RWPE1 (cell line): Measurements from ENCODE around the gene PTPRF.

Source experiments
- CTCF ChIA-PET: fragments of 350-600 bp; sonication (Branson Sonifier 250); formaldehyde crosslinking; extraction: SDS; loops from one replicate; lab custom pipeline; 2021; lab: Yijun Ruan, JAX
- POLR2A ChIA-PET: fragments of 400-600 bp; formaldehyde crosslinking; extraction: SDS; loops from one replicate; lab custom pipeline; 2020; ENCODE audit warnings: antibody characterized with exemption; ENCODE audit not compliant: low non-redundant PET; lab: Yijun Ruan, JAX
- DNase-seq: peaks from one replicate; pipeline ENCODE4 v3.0.0; 2012; ENCODE audit warnings: low spot score
- H3K27ac ChIP-seq: fragments of 450-650 bp; 2 replicates; pipeline ENCODE4 v1.5.1; 2017
- TF ChIP-seq, protein P1 (sequence below): fragments of 450-650 bp; conservative IDR thresholded peaks from 2 replicates; pipeline ENCODE4 v1.5.1; 2017; ENCODE audit warnings: low read depth, mild to moderate bottlenecking

Gene PTPRF

DNA sequence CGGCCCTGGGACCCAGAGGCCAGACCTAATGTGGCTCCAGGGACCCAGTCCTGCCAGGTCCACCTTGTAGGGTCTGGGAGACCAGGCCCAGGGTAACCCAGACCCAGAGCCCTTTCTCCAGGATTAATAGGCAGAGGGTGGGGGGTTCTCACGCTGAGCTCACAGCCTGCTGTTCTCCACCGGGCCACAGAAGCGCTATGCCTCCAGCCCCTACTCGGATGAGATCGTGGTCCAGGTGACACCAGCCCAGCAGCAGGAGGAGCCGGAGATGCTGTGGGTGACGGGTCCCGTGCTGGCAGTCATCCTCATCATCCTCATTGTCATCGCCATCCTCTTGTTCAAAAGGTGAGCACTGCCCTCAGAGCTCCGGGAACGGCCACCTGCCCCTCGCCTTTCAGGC is 75.9 kb downstream of the PTPRF start:
- peak overlapping the region; percentile 34 for H3K27ac ChIP-seq
- ChIA-PET CTCF (no interaction called here), POLR2A (no interaction called here)
- TF ChIP-seq, protein P1, sequence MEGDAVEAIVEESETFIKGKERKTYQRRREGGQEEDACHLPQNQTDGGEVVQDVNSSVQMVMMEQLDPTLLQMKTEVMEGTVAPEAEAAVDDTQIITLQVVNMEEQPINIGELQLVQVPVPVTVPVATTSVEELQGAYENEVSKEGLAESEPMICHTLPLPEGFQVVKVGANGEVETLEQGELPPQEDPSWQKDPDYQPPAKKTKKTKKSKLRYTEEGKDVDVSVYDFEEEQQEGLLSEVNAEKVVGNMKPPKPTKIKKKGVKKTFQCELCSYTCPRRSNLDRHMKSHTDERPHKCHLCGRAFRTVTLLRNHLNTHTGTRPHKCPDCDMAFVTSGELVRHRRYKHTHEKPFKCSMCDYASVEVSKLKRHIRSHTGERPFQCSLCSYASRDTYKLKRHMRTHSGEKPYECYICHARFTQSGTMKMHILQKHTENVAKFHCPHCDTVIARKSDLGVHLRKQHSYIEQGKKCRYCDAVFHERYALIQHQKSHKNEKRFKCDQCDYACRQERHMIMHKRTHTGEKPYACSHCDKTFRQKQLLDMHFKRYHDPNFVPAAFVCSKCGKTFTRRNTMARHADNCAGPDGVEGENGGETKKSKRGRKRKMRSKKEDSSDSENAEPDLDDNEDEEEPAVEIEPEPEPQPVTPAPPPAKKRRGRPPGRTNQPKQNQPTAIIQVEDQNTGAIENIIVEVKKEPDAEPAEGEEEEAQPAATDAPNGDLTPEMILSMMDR: no peak
- DNase-seq: no peak

DNA sequence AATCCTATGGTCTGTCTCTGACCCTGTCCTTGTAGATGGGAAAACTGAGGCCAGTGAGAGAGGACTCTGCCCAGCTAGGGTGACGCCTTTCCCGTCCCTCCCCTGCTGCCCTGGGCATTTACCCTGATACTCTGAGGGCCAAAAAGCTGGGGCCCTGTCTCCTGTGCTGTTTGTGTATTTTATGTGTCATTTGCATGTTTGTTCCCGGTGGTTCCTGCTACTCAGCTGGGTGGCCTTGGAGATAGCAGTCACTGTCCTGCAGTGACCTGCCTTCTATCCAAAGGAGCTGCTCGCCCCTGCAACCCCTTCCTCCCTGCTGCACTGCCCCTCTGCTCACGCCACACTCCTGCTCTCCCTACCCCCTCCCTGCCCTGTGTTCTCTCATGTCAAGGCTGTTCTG is 78.1 kb downstream of the PTPRF start:
- POLR2A ChIA-PET: no interaction called here
- peak overlapping the region; percentile 34 for H3K27ac ChIP-seq
- CTCF ChIA-PET: no interaction called here
- TF ChIP-seq, protein P1: no peak
- no peak for DNase-seq

DNA sequence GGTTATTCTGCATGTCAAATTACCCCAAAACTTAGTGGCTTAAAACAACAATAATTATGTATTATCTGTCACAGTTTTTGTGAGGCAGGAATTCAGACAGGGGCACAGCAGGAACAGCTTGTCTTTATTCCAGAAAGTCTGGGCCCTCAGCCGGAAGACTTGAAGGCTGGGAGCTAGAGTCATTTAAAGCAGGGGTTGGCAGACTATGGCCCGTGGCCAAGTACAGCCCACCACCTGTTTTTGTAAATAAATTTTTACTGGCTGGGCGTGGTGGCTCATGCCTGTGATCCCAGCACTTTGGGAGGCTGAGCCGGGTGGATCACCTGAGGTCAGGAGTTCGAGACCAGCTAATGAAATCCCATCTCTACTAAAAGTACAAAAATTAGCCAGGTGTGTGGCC is 79.7 kb downstream of the PTPRF start:
- POLR2A ChIA-PET: no interaction called here
- CTCF ChIA-PET: interaction anchor here (1.4 kb wide), 1 partner anchor 395 kb away, joined by 5 read pairs; no protein-coding TSS in a partner anchor

DNA sequence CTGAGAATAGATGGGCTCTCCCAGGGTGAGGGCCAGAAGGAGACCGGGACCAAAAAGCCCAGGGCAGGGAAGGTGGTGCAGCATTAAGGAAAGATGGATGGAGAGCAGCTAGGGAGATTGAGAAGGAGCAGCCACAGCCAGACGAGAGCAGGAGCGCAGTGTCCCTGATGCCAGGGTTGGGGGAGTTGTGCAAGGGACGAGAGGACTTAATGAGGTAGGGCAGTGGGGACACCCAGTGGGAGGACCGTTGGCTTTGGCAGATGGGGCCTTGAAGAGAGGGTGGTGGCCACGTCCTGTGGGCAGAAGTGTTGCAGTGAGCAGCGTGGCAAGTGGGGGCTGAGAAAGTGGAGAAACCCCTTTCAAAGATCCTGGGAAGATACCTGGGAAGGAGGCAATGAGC is 81.3 kb downstream of the PTPRF start:
- H3K27ac ChIP-seq: peak overlapping the region; percentile 26
- TF ChIP-seq, protein P1: no peak
- ChIA-PET CTCF (no interaction called here), POLR2A (no interaction called here)
- DNase-seq: no peak

More for the DNA sequence above, 79.7 kb downstream of the PTPRF start:
- H3K27ac ChIP-seq: peak overlapping the region; percentile 26; the same call in 1 of the 2 replicates
- TF ChIP-seq, protein P1: no peak
- DNase-seq: no peak

DNA sequence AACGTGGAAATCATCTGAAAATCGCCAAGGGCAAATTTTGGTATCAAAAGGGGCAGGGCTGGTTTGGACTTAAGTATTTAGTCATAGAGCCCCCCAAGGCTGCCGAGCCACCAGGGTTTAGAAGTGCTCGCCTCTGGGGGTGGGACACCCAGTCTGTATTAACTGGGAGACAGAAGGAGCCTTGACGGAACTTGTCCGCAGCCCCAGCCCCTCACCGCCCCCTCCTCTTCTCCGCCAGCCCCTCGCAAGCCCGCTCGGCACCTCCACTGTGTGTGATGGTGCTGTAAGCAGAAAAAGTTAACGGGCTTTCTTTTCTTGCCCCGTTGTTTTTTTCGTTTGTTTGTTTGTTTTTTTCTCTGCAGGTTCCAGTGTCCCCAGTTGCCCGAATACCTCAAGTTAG is 81.7 kb downstream of the PTPRF start:
- POLR2A ChIA-PET: no interaction called here
- TF ChIP-seq, protein P1: no peak
- CTCF ChIA-PET: no interaction called here
- peak overlapping the region; percentile 26; the same call in 1 of the 2 replicates for H3K27ac ChIP-seq
- no peak for DNase-seq

DNA sequence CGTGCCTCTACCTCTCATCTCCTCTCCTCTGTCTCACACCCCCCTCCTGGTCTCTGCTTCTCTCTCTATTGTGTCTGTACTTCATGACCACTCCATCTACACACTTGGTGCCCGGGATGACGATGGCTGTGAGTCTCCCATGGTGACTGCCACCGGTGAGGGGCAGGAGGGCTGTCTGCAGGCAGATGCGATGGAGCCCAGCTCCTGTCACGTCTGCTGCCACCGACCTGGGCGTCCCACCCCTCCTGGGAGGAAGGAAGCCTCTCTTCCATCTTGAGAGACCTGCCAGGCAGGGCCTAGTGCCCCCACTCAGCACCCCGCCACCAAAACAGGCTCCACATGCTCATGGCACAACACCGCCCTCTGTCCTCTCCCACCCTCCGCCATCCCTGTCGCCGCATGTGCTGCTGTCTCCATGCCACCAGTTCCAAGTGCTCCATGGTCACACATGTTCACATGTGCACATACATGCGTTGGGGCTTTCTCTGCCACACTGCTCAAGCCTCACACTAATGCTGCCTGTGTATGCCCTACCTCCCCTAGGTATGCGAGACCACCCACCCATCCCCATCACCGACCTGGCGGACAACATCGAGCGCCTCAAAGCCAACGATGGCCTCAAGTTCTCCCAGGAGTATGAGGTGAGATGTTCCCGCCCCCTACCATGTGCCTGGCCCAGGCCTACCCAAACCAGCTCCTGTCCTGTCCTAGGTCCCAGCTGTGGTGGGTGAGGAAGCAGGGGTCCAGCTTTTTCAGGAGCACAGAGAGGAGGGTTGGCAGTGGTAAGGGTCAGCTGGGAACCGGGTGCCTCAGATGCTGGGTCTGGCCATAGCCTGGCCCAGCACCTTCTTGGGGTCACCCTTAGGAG is 82.6 kb downstream of the PTPRF start:
- H3K27ac ChIP-seq: peak overlapping the region; percentile 29
- POLR2A ChIA-PET: no interaction called here
- DNase-seq: no peak
- CTCF ChIA-PET: interaction anchor here (0.7 kb wide), 1 partner anchor 61 kb away, joined by 3 read pairs; no protein-coding TSS in a partner anchor
- TF ChIP-seq, protein P1: no peak
